ENCODE data around the gene MYRIP. TPM values are rescaled to one million over a fixed set of nuclear protein-coding genes. Genes with fewer than 3 reads are reported as not detected.
"Not testable (repeated sequence)": the region's sequence is repeated elsewhere in the genome, so short reads cannot be mapped to it uniquely, and the experiment has no call there.

The MYRIP gene
- total and polyA plus RNA-seq, 3 donors from 2014 or later, result 2.4 to 5.8 (median 4.8) TPM

DNA sequence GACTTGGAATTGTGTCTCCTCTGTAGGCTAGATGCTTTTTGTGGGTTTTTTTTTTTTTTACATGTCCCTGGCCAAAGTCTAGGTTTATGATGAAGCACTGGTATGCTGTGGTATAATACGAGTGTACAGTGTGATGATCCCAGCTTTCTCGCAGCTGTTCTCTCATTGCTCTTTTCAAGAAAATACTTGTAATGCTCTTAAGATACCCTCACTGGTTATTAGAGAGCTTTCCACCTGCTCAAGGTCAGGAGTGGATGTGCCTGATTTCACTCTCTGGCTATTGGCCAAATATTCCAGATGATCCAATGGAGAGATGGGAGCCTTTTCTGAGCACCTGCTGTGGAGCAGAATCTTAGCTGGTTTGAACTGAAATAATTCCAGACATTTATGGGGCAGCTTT is 215.1 kb downstream of the MYRIP start:
- TF ChIP-seq POLR2A (IDR thresholded peaks at IDR 0.05), result no peak
- TF ChIP-seq, protein P1, sequence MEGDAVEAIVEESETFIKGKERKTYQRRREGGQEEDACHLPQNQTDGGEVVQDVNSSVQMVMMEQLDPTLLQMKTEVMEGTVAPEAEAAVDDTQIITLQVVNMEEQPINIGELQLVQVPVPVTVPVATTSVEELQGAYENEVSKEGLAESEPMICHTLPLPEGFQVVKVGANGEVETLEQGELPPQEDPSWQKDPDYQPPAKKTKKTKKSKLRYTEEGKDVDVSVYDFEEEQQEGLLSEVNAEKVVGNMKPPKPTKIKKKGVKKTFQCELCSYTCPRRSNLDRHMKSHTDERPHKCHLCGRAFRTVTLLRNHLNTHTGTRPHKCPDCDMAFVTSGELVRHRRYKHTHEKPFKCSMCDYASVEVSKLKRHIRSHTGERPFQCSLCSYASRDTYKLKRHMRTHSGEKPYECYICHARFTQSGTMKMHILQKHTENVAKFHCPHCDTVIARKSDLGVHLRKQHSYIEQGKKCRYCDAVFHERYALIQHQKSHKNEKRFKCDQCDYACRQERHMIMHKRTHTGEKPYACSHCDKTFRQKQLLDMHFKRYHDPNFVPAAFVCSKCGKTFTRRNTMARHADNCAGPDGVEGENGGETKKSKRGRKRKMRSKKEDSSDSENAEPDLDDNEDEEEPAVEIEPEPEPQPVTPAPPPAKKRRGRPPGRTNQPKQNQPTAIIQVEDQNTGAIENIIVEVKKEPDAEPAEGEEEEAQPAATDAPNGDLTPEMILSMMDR (IDR thresholded peaks at IDR 0.05), result no peak
- Histone ChIP-seq H3K4me1 (no peaks in the 10 kb centered on the region), H3K36me3 (ENCODE audit: low read depth, missing control alignments) (no peaks in the 10 kb centered on the region), H3K9me3 (no peaks in the 10 kb centered on the region), H3K27ac (no peak overlapping the region), H3K4me3 (no peak overlapping the region), H3K27me3 (no peaks in the 10 kb centered on the region)
- DNase-seq, result no peak
- WGBS, 2 donors, result 56 to 78% methylated on average over 2 of the region's 2 CpGs
- intact Hi-C loops (cut with DNase I; ENCODE audit: low total_unique reads), result no loop called here

DNA sequence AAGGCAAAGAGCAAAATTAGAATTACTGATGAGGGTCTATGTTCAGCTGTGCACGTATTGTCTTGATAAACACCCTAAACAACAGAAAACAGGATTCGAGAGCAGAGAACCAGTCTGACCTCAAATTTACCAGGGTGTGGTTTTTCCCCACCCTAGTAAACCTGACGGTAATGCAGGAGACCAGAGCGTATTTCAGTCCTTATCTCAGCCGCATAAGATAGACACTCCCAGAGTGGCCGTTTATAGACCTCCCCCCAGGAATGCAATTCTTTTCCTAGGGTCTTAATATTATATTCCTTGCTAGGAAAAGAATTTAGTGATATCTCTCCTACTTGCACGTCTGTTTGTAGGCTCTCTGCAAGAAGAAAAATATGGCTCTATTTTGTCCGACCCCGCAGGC is 216.5 kb downstream of the MYRIP start:
- H3K4me1 ChIP-seq; intact Hi-C loops (cut with DNase I; ENCODE audit: low total_unique reads); H3K27me3 ChIP-seq; DNase-seq; H3K4me3 ChIP-seq; H3K27ac ChIP-seq; H3K9me3 ChIP-seq; H3K36me3 ChIP-seq (ENCODE audit: low read depth, missing control alignments): not testable (repeated sequence)
- 88% methylated on average over 9 of the region's 9 CpGs for WGBS, 2 donors

DNA sequence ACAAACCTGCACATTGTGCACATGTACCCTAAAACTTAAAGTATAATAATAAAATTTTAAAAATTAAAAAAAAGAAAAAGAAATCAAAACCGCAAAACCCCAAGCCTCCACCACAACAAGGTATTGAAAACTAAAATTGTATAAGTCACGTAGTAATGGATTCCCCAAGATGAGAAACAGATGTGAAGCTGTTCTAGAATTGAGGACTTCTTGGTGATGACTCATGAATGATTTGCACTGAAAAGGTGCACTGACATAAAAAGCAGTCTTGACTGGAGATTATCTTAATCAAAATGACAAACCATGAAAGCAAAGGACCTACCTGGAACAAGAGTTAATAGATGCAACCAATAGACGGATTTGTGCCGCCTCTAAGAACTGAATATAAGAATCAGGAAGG is 225.8 kb downstream of the MYRIP start:
- no peaks in the 10 kb centered on the region for H3K9me3 ChIP-seq
- WGBS, 2 donors, result 95 to 96% methylated on average over 4 of the region's 4 CpGs
- intact Hi-C loops (cut with DNase I; ENCODE audit: low total_unique reads), result no loop called here

DNA sequence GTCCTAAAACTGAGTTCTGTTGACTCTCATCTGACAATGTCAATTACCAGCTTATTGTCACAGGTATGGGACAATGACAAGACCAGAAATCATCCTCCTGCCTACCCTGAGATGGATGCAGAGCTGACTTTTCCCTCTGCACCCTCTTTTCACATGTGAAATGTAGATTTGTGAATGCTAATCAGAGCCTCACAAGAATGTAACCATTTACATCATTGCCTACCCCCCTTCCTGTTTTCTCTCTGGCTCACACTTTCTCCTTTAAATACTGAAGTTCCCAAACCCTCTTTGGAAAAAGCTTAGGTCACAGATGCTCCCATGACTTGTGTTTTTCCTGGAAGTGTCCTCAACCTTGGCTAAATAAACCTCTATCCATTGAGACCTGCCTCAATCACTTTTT is 228.2 kb downstream of the MYRIP start:
- intact Hi-C loops (cut with DNase I; ENCODE audit: low total_unique reads), result no loop called here
- Histone ChIP-seq H3K27ac (no peak overlapping the region), H3K9me3 (no peaks in the 10 kb centered on the region), H3K4me1 (no peaks in the 10 kb centered on the region), H3K4me3 (no peak overlapping the region), H3K27me3 (no peaks in the 10 kb centered on the region), H3K36me3 (ENCODE audit: low read depth, missing control alignments) (no peaks in the 10 kb centered on the region)
- no peak for DNase-seq
- TF ChIP-seq, protein P1 (IDR thresholded peaks at IDR 0.05), result no peak
- no peak for TF ChIP-seq POLR2A (IDR thresholded peaks at IDR 0.05)

More for the DNA sequence above, 225.8 kb downstream of the MYRIP start:
- no peak overlapping the region for H3K4me3 ChIP-seq
- H3K36me3 ChIP-seq (ENCODE audit: low read depth, missing control alignments), result no peaks in the 10 kb centered on the region
- H3K27me3 ChIP-seq, result no peaks in the 10 kb centered on the region
- no peaks in the 10 kb centered on the region for H3K4me1 ChIP-seq
- no peak for DNase-seq
- TF ChIP-seq, protein P1 (IDR thresholded peaks at IDR 0.05), result no peak
- TF ChIP-seq POLR2A (IDR thresholded peaks at IDR 0.05), result no peak
- H3K27ac ChIP-seq, result no peak overlapping the region

DNA sequence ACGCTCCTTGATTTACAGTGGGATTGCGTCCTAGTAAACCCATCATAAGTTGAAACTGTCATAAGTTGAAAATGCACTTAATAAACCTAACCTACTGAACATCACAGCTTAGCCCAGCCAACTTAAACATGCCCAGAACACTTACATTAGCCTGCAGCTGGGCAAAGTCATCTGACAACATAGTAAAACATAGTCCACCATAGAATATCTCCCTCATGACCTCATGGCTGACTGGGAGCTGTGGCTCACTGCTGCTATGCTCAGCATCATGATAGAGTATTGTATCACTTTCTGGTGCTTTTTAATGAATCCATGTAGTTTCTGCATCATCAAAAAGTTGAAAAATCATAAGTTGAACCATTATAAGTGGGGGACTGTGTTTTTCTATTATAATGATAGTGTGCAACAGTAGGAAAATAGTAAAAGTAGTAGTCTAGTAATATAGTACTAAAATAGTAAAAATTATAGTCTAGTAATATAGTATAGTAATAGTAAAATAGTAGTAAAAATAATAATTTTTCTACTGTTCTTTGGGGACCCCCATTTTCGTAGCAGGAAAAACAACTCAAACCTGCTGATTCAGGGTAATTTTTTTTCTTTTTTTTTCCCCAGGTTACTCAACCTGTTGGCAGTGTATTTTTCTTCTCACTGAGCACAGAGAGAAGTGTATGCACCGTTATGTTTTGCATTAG is 233.5 kb downstream of the MYRIP start:
- WGBS, 2 donors, result 77 to 79% methylated on average over 4 of the region's 4 CpGs

More for the DNA sequence above, 233.5 kb downstream of the MYRIP start:
- no peaks in the 10 kb centered on the region for H3K36me3 ChIP-seq (ENCODE audit: low read depth, missing control alignments)
- H3K27ac ChIP-seq, result no peak overlapping the region
- H3K4me1 ChIP-seq, result no peaks in the 10 kb centered on the region
- no peaks in the 10 kb centered on the region for H3K27me3 ChIP-seq
- H3K4me3 ChIP-seq, result no peak overlapping the region
- no peaks in the 10 kb centered on the region for H3K9me3 ChIP-seq
- no peak for DNase-seq
- intact Hi-C loops (cut with DNase I; ENCODE audit: low total_unique reads), result no loop called here
- TF ChIP-seq POLR2A (IDR thresholded peaks at IDR 0.05), result no peak
- TF ChIP-seq, protein P1 (IDR thresholded peaks at IDR 0.05), result no peak

Measured in testis (tissue), 3 donors.